ENCODE results near the gene PCNX1. TPM values are rescaled to one million over a fixed set of nuclear protein-coding genes. Genes with fewer than 3 reads are reported as not detected.

The PCNX1 gene
- 8.0 and 14.6 TPM in 2 replicates for polyA plus RNA-seq

DNA sequence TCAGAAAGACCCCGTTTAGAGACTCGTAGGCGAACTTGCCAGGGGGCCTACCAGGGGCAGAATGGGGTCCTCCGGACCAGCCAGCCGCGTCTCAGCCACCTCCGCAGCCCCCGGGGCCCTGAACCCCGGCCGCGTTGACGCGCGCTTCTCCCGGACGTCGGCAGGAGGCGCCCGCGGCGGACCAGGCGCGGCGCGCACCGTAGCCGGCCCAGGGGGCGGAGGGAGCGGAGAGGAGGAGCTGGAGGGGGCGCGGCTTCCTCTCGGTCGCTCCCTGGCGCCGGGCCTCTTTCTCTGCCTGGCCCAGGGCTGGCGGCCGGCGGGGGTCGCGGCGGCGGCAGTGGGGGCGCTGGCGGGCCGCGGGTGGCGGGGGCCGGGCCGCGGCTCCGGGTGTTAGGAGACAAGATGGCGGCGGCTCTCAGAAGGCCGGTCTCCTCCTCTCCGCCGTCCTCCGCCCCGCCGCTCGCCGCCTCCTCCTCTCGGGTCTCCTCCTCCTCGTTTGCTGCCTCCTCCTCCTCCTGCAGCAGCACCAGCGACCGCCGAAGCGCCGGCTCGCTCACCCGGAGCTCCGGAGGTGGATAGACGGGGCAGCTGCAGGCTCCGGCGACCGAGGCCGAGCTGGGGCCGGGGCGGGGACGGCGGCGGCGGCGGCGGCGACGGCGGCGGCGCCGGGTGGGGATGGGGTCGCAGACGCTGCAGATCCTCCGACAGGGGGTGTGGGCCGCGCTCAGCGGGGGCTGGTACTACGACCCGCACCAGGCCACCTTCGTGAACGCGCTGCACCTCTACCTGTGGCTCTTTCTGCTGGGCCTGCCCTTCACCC, at the start of gene PCNX1:
Gene PCNX1 (plus strand): TSS at position 284 of the 820 bp plus-strand sequence. CDS start 392 bp downstream, at position 676.

Other genes starting within 250 kb of the PCNX1 start
- 7.7 and 12.0 TPM in 2 replicates for gene MAP3K9, start 97.9 kb upstream of the PCNX1 start, polyA plus RNA-seq